OCI-LY3 (cell line): Measurements from ENCODE around the gene GCNT4.

Experiments
- H2AFZ ChIP-seq: fragments of 200-600, 300-600 bp; shearing (Covaris generic); 2 replicates; pipeline ENCODE4 v1.6.0; 2014; ENCODE audit warnings: antibody characterized with exemption, low read depth, low read length
- H3K27ac ChIP-seq: fragments of 200-600, 300-600 bp; sonication (generic); 2 replicates; pipeline ENCODE4 v1.5.1; 2014; ENCODE audit warnings: mild to moderate bottlenecking, low read length, moderate library complexity, mixed read lengths
- H3K27me3 ChIP-seq: fragments of 200-600, 300-600 bp; sonication (generic); 2 replicates; pipeline ENCODE4 v1.6.1; 2014; ENCODE audit warnings: low read depth, low read length, mixed read lengths
- H3K36me3 ChIP-seq: fragments of 200-600, 300-600 bp; sonication (generic); replicated peaks from 2 replicates; pipeline ENCODE3; 2014; ENCODE audit warnings: low read depth, low read length, mixed read lengths
- H3K4me1 ChIP-seq: fragments of 300-600, 200-600 bp; sonication (generic); 2 replicates; pipeline ENCODE4 v1.6.1; 2014; ENCODE audit warnings: low read length, mixed read lengths
- H3K4me2 ChIP-seq: fragments of 200-600, 300-600 bp; sonication (generic); 2 replicates; pipeline ENCODE4 v1.6.1; 2014; ENCODE audit warnings: low read length, mixed read lengths
- H3K4me3 ChIP-seq: fragments of 300-600, 200-600 bp; sonication (generic); 2 replicates; pipeline ENCODE4 v1.5.1; 2014; ENCODE audit warnings: antibody characterized with exemption, mild to moderate bottlenecking, low read length, moderate library complexity
- H3K79me2 ChIP-seq: fragments of 300-600, 200-600 bp; shearing (Covaris generic); 2 replicates; pipeline ENCODE4 v1.6.1; 2014; ENCODE audit warnings: mild to moderate bottlenecking, low read length, mixed read lengths
- H3K9ac ChIP-seq: fragments of 300-600, 200-600 bp; shearing (Covaris generic); 2 replicates; pipeline ENCODE4 v1.6.0; 2014; ENCODE audit warnings: mild to moderate bottlenecking, low read length, moderate library complexity
- H3K9me3 ChIP-seq: fragments of 200-600, 300-600 bp; shearing (Covaris generic); 2 replicates; pipeline ENCODE4 v1.6.1; 2014; ENCODE audit warnings: low read length, mixed read lengths; ENCODE audit not compliant: insufficient read depth
- H4K20me1 ChIP-seq: fragments of 200-600, 300-600 bp; sonication (generic); 2 replicates; pipeline ENCODE4 v1.6.1; 2016; ENCODE audit warnings: low read length, mixed read lengths; ENCODE audit not compliant: insufficient read depth
- EZH2phosphoT487 ChIP-seq: fragments of 200-600 bp; shearing (Covaris generic); IDR thresholded peaks from 2 replicates; pipeline ENCODE4 v1.6.1; 2018; ENCODE audit warnings: antibody characterized with exemption, mixed run types, low read depth
- TF ChIP-seq, protein P1 (sequence below): fragments of 200-600, 300-600 bp; sonication (generic); IDR thresholded peaks from 2 replicates; pipeline ENCODE4 v1.5.1; 2014; ENCODE audit warnings: antibody characterized with exemption, low read length, low read depth

GCNT4 gene

DNA sequence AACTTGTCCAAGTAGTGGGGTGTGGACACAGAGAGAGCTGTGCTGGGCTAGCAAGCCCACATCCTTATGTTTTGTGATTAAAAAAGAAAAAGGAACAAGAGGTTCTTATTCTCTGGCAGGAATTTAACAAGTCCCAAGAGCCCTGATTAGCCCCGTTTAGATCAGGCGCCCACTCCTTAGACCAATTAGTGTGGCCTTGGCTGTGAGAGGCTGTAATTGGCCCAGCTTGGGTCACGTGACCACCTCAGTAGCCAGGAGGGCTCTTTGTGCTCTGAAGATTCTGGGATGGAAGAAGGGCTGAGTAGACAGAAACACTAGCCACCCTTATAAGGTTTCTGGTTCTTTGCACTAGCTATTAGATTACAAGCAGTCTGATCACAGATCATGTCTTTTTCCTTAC, 31.1 kb downstream of the GCNT4 start:
- no peak overlapping the region for H3K9ac ChIP-seq
- no peak overlapping the region for H3K4me2 ChIP-seq
- H4K20me1 ChIP-seq: no peaks in the 10 kb centered on the region
- H3K27ac ChIP-seq: no peak overlapping the region
- peaks cover 11% of the 10 kb centered on the region for H3K4me1 ChIP-seq
- no peaks in the 10 kb centered on the region for H3K9me3 ChIP-seq
- no peak for TF ChIP-seq EZH2phosphoT487
- TF ChIP-seq, protein P1, sequence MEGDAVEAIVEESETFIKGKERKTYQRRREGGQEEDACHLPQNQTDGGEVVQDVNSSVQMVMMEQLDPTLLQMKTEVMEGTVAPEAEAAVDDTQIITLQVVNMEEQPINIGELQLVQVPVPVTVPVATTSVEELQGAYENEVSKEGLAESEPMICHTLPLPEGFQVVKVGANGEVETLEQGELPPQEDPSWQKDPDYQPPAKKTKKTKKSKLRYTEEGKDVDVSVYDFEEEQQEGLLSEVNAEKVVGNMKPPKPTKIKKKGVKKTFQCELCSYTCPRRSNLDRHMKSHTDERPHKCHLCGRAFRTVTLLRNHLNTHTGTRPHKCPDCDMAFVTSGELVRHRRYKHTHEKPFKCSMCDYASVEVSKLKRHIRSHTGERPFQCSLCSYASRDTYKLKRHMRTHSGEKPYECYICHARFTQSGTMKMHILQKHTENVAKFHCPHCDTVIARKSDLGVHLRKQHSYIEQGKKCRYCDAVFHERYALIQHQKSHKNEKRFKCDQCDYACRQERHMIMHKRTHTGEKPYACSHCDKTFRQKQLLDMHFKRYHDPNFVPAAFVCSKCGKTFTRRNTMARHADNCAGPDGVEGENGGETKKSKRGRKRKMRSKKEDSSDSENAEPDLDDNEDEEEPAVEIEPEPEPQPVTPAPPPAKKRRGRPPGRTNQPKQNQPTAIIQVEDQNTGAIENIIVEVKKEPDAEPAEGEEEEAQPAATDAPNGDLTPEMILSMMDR: no peak
- no peaks in the 10 kb centered on the region for H3K36me3 ChIP-seq
- no peaks in the 10 kb centered on the region for H3K27me3 ChIP-seq
- H2AFZ ChIP-seq: no peak overlapping the region
- no peak overlapping the region for H3K4me3 ChIP-seq
- no peaks in the 10 kb centered on the region for H3K79me2 ChIP-seq

GRCh38 chr5:75020016-75020656, 32.2 kb downstream of the GCNT4 start:
- no peaks in the 10 kb centered on the region for H3K9me3 ChIP-seq
- H3K79me2 ChIP-seq: no peaks in the 10 kb centered on the region
- no peaks in the 10 kb centered on the region for H4K20me1 ChIP-seq
- H3K4me1 ChIP-seq: peaks cover 11% of the 10 kb centered on the region
- no peak overlapping the region for H3K4me3 ChIP-seq
- no peak overlapping the region for H3K4me2 ChIP-seq
- no peaks in the 10 kb centered on the region for H3K36me3 ChIP-seq
- H3K27ac ChIP-seq: no peak overlapping the region
- no peak for TF ChIP-seq EZH2phosphoT487
- no peak overlapping the region for H2AFZ ChIP-seq
- H3K27me3 ChIP-seq: no peaks in the 10 kb centered on the region
- H3K9ac ChIP-seq: no peak overlapping the region

GRCh38 chr5:75018805-75019587, 33.4 kb downstream of the GCNT4 start:
- no peak overlapping the region for H3K27ac ChIP-seq
- H3K36me3 ChIP-seq: no peaks in the 10 kb centered on the region
- H3K9me3 ChIP-seq: no peaks in the 10 kb centered on the region
- H2AFZ ChIP-seq: no peak overlapping the region
- no peaks in the 10 kb centered on the region for H3K27me3 ChIP-seq
- no peak overlapping the region for H3K4me3 ChIP-seq
- H3K79me2 ChIP-seq: no peaks in the 10 kb centered on the region
- H3K9ac ChIP-seq: no peak overlapping the region
- no peak for TF ChIP-seq EZH2phosphoT487
- TF ChIP-seq, protein P1: no peak
- no peak overlapping the region for H3K4me2 ChIP-seq
- peaks cover 11% of the 10 kb centered on the region for H3K4me1 ChIP-seq
- no peaks in the 10 kb centered on the region for H4K20me1 ChIP-seq

DNA sequence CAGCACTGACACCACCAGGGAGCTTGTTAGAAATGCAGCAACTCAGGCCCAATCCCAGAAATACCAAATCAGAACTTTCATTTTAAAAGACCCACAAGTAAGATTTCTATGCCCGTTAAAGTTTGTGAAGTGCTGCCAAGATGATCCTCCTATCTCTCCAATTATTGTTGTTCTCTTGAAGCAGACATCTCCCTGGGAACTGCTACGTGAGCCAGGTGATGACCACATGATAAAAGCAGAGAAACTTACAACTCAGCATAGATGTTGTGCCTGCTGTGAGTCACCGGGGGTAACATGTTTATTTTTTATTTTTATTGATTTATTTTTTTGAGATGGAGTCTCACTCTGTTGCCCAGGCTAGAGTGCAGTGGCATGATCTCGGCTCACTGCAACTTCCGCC, 34.4 kb downstream of the GCNT4 start:
- H2AFZ ChIP-seq: no peak overlapping the region
- no peak overlapping the region for H3K4me2 ChIP-seq
- H3K79me2 ChIP-seq: no peaks in the 10 kb centered on the region
- H3K4me3 ChIP-seq: no peak overlapping the region
- H3K27me3 ChIP-seq: no peaks in the 10 kb centered on the region
- H3K4me1 ChIP-seq: peaks cover 7% of the 10 kb centered on the region
- no peaks in the 10 kb centered on the region for H3K9me3 ChIP-seq
- H3K36me3 ChIP-seq: no peaks in the 10 kb centered on the region
- no peak overlapping the region for H3K27ac ChIP-seq
- no peak overlapping the region for H3K9ac ChIP-seq
- TF ChIP-seq, protein P1: no peak
- no peak for TF ChIP-seq EZH2phosphoT487
- H4K20me1 ChIP-seq: no peaks in the 10 kb centered on the region
